Amniotic epithelial cell (primary cell): ENCODE results near the gene BRCA2.
A peak's percentile ranks its signal among the peaks of the same experiment; 100 is the strongest.

Source experiments
- DNase-seq: peaks from one replicate; pipeline ENCODE4 v3.0.0-alpha.2; 2010; ENCODE audit warnings: low read depth

The BRCA2 gene

DNA sequence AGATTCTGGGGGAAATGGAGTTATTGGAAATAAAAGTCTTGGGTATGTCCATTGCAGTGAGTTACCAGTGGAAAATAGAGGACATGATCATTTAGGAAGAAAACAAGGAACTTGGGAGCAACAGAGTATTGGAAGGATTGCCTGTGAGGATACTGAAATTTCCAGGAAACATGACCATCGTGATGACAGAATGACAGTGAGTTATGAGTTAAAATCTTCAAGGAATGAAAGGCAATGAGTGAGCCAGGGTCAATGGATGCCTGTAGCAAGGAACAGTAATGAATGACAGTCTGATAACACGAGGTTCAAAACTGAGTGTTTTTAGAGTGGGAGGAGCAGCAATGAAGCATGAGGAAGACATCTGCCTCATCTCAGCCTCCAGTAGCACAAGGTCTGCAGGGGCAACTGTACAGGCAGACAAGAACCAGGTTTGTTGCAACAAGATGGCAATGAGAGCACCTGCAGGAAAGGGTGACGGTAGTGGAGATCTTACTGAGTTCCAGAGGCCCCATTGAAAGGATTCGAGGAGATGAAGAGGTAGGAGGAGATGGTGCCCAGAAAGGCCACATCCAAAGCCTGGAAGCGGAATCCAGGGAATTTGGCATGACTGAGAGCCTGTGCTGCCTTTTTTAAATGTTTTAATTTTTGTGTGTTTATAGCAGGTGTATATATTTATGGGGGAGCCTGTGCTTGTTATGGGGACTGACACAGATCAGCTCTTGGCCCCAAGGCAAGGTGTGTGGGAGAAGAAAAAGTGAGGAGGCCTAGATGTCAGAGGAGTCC lies 68.7 kb downstream of the BRCA2 start:
- no peak for DNase-seq

DNA sequence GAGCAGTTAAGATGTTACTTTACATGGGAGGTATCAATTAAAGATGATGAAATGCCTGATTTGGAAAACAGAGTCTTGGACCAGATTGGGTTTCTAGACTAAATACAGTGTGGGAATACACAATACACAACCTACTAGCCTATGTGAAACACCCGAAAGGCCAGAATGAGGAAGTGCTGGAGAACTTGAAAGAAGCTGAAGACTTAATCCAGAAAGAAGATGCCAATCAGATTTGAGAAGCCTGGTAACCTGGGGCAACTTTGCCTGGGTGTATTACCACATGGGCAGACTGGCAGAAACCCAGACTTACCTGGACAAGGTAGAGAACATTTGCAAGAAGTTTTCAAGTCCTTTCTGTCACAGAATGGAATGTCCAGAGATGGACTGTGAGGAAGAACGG lies 69.4 kb downstream of the BRCA2 start:
- DNase-seq, result no peak

DNA sequence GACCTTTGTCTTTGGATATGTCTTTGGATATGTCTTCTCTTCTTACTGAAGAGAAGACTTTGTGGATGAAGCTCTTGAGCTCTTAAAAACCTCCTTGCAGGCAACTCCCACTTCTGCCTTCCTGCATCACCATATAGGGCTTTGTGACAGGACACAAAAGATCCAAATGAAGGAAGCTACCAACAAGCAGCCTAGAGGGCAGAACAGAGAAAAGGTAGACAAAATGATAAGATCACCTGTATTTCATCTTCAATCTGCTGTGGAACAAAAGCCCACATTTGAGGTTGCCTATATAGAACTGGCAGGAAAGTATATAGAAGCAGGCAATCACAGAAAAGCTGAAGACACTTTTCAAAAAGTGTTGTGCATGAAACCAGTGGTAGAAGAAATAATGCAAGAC lies 70.1 kb downstream of the BRCA2 start:
- no peak for DNase-seq

DNA sequence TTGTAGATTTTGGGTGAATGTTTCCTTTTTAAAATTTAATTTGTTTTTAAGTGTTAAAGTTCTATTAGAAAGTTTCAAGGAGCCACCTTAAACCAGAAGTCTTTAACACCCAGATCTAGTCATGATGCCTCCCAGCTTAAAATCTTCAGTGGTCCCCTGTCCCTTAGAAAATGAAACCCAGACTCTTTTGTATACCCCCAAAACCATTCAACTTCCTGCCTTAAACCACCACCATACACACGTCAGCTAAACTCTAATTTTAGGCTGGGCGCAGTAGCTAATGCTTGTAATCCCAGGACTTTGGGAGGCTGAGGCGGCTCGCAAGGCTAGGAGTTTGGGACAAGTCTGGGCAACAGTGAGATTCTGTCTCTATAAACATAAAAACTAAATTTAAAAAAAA lies 74.7 kb downstream of the BRCA2 start:
- DNase-seq, result no peak

DNA sequence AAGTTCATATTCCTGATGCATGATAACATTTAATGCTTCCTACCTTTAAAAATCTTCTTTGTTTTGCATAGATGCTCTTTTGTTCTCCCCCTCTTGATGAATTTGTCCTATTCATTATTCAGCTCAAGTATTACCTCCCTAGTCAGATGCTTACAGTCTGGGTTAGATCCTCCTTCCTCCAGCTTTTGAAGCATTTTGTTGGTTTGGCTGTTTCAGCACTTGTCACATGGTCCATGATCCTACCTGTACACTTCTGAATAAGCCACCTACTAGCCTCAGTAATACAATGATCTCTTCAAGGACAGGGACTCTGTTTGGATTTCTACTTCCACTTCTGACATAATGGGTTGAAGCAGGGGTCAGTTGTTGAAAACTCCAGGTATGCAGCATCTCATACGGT lies 75.2 kb downstream of the BRCA2 start:
- no peak for DNase-seq

DNA sequence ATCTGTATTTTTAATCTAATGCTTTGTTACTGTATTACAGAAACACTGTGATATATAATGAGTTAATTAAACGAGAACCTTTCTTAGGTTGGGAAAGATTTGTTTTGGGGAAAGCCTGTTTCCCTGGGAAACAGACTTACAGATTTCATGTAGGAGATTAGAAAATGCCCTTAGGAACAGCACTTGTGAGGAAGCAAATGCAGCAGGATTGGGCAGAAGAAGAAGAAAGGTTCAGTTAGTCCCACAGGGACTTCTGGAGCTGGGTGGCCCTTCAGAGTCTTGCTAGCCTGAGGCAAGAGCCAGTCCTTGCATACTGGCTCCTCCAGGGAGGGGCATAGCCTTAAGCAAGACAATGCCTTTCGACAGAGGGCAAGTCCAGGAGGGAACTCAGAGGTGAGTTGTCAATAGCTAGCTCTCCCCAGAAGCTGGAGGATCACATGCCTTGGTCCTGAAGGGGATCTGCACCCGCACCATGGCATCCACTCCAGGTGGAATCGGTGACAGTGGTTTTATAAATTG lies 75.9 kb downstream of the BRCA2 start:
- peak; percentile 1 for DNase-seq

DNA sequence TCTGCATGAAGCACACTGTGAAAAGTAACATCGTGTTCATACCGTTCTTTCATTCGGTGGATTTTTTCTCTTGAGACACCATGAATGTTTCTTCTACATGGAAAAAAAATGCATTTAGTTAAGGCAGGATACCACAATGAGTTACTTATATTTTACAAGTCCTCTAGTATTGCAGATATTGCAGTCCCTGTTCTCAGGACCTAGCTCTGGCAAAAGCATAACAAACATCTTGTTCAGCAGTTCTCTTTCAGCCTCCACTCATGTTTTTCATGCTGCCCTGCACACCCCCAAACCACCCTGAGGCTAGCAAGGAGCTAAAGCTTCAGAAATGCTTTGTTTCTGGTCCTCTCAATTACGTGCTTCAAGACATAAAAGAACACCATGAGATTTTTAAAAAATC lies 87.8 kb downstream of the BRCA2 start:
- DNase-seq, result no peak

DNA sequence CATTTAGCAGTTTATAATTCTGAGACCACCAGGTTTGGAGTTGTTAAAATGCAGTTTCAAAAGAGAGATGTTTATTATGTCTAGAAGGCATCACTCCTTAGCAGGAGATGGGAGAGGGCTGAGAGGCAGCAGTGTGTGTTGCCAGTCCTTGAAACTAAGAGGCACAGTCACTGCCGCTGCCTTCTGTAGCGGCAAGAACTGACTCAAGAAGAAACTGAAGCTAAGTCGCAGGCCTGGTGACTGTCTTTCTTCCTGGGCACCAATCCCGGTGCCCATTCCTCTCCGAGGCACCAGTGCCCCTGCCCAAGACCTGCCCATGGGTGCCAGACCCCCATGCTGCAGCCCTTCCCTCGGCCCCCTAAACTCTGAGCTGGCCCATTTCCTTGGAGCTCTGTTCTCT lies 92.5 kb downstream of the BRCA2 start:
- DNase-seq, result no peak

DNA sequence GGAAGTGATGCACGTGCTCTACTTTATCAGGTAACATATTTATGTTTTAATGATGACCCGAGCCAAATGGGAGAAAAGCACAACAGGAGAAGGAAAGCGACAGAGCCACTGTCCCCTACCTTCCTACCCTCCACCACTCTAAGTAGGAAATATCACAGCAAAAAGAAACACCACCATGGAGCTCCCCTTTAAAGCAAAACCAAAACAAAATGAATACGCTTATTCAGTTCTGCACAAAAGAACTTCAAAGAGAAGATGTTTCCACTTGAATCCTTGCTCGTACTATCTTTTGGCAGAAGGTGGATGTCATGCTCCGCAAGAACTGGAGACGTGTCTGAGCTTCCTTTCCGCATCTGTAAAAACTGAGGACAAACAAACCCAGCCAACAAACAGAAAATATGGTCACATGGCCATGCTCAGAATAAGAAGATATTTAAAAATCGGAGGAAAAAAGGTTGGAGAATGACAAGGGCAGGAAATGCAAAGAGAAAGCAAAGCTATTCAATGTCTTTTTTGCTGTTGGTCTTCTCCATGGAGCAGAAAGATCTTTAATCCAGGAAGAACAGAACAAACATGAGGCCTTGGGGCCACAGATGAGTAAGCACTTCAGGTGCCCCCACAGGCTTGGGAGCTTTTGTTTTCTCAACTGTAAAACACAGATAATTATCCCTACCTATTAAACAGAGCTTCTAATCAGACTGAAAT lies 93.1 kb downstream of the BRCA2 start:
- no peak for DNase-seq

DNA sequence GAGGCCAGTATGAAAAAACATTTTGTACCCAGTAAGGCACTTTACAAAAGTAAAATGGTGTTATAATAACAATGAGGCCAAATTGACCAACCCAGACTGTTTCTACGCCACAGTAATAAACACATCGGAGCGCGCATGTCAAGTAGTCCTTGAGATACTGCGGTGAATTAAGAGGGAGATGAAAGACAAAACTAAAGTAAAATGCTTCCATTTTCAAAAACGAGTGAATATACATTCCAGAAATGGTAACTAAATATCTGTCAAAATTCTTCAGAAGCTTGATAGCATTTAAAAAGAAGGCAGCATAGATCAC lies 93.6 kb downstream of the BRCA2 start:
- no peak for DNase-seq

DNA sequence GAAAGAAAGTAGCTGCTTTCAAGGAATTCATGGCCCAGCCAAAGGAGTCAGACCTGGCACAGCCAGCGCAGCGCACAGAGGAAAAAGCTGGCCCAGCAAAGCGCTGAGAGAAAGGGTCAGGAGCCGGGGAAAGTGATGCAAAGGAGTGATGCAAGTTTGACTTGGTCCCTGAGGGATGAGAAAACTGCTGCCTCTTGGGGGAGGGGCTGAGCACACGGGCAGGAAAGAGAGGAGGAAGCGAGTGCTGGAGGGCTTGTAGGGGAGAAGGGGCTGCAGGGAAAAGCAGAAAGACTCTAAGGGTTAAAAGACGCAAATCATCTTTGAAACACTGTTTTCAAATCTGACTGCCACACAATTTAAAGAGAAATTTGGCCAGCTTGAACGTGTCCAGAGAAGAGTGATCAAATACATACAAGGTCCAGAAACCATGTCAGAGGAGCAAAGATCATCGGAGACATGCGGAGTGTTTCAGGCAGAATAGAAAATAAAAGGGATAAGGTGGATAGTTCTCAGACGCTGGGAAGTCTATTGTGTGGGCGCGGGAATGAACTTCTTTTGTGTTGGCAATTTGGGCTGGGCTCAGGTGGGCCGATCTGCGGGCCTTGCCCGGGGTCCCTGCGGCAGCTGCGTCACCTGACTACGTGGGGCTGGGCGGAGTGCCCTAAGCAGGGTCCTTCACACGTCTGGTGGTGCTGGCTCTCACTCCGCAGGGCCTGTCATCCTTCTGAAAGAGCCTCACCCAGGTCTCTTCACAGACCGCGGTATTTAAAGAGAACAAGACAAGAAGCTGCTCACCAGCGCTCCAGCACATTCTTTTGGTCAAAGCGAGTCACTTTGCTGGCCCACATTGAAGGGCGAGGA lies 94.5 kb downstream of the BRCA2 start:
- peak; percentile 65 for DNase-seq

DNA sequence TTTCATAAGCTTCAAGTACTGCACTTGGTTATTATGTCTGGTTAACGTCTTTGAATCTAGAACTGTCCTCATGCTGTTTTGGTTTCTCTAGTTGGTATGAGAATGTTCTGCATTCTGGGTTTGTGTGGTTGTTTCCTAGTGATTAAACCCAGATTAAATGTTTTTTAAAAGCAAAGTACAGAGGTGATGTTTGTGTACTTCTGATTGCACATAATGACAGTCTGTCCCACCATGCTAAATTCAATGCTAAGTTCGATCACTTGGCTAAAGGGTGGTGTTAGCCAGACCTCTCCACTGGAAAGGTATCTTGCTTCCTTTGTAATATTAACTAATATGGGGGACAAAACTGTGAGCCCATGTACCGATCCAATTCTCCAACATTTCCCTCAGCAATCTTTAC lies 98.0 kb downstream of the BRCA2 start:
- DNase-seq, result no peak

DNA sequence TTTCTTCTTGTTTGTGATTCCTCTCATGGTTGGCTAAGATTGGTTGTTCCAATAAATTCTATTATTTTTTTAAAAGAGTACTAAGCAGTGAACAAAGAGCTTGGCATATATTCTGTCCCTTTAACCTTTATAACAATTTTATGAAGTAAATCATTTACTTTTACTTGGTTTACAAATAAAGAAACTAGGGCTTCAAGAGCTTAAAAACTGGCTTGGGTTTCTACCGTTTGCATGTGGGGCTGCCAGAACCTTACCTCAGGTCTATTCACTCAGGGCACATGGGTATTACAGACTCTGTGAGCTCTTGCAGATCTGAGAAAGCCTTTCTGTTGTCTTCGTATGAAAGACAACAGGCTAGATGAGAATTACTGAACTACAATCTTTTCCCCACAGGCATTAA lies 99.3 kb downstream of the BRCA2 start:
- no peak for DNase-seq

DNA sequence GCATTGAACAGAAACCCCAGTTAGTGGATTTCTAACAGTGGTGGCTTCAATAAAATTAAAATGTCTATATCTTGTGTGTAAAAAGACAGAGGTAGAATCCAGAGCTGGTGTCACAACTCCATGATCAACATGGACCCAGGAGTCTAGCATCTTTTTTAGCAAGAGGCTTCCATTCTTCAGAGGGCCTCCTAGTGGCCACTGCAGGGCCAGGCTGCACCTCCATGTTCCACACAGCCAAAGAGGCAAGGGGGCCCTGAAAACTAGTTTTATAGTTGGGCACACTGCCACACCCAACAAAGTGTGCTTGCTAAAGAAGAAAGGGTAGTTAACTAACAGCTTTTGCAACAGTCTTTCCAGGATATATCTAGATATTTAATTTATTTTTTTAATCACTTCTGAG lies 99.7 kb downstream of the BRCA2 start:
- DNase-seq, result no peak

DNA sequence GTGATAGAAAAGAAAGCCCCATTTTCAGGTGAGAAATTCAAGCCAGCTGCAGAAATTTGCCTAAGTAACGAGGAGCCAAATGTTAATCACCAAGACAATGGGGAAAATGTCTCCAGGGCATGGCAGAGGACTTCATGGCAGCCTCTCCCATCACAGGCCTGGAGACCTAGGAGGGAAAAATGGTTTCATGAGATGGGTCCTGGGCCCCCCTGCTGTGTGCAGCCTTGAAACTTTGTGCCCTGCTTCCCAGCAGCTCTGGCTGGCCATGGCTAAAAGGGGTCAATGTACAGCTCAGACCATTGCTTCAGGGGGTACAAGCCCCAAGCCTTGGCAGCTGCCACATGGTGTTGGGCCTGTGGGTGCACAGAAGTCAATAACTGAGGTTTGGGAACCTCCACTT lies 102.7 kb downstream of the BRCA2 start:
- no peak for DNase-seq

DNA sequence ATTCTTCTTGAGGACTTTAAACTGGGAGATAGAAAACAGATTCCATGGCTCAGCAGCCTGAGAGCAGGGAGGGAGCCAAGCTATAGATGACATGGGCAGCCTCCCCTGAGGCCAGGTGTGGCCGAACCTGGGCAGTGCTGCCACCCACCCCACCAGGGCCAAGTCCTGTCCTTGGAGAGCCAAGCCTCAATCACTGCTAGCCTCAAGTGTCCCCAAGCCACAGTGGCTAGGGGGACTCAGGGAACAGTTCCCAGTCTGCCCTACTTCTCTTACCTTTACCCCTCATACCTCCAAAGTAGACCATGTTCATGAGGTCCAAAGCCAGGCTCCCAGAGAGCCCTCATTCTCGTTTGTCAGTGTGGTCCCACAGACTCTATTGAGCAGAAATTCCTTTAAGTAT lies 104.6 kb downstream of the BRCA2 start:
- no peak for DNase-seq

DNA sequence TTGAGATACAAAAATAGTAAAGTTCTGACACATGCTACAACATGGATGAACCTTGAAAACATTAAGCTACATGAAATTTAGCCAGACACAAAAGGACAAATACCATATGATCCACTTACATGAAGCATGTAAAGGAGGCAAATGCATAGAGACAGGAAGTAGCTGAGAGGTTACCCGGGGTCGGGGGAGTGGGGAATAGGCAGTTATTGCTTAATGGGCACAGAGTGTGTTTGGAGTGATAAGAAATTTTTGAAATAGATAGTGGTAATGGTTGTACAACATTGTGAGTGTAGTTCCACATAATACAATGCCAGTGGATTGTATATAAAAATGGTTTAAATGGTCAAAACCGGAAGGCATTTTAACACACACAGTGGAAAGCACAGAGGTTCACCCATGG lies 108.3 kb downstream of the BRCA2 start:
- DNase-seq, result no peak

DNA sequence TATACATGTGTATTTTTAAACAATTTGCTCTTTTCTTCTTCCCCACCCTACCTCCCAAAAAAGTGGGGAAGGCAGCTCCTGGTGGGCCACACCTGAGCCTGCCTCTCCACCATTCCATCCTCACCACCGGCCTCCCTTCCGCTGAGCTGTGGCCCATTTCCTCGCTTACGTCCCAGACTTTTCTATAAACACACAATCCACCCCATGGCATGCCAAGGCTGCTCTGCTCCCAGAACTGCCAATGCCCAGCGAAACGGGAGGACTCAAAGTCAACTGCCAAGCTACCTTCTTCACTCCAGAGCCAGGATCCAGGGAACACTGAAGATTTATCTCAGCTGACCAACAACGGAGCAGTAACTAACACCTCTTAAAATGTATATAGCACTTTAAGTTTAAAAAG lies 109.8 kb downstream of the BRCA2 start:
- no peak for DNase-seq

DNA sequence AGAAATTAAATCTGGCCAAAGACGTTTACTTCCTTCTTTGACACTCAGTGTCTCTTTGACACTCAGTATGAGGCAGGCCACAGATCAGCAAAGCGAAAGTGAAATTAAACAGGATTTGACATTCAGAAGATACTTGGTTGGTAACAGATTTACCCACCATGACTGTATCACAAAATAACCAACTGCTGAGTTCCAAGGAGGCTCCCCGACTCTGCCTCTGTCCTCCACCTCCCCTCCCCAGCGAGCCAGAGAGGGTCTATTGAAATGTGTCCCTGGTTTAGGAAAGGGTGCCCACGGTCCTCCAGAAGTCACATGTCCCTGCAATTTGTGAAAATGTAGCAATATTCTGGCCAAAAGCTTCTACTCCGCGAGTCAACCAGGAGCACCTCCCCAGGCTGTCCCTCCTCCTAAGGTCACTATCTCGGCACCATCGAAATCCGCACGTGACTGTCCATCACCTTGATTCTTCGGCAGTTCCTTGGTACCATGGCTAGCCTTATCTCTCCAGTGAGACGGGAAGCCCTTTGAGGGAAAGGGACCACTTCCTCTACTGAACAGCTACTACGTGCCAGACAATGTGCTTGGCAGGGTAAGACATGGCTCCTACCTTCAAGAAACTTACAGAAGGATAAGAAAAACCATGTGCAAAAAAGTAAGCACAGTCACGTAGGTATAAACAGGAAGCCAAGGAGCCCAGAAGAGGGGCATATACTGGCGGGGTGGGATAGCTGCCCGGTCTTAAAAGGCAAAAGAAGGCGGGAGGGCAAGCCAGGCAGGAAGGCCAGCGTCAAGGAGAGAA lies 111.1 kb downstream of the BRCA2 start:
- no peak for DNase-seq

DNA sequence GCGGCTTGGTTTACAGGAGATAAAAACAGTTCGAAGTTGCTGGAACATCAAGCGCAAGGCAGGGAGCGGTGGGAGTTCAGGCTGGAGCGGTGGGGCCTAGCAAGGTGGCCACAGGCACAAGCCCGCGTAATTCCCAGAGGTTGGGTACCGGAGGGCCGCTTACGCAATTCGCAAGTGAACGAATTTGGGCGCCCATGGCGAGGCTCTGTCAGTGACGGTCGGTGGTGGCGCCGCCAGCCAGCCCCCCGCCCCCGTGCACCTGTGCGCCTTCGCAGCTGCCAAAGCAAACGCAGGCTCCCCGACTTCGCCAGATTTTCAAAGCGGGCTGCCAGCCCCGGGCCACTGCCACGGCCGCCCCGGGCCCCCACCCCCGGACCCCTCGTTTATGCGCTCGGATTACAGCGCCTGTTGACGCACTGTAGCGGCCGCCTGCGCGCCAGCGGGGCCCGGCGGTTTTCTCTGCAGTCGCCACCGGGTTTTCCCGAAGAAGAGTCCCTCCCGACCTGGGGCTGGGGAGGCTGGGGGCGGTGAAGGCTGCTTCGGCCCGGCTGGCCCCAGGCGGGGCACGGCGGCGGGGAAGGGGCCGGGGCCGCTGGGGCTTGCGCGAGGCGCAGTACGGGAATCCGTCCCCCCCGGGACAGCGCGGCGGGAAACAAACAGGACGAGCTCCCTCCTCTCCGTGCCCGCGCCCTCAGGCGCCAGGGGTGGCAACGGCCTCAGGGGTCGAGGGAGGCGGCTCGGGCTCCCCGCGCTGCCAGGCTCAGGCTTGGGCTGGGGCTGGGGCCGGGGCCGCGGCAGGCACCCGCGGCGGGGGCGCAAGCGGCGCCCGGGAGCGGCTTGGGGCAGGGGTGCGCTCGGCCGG lies 111.9 kb downstream of the BRCA2 start:
- DNase-seq, result no peak
